ENCODE results near the gene MUC5AC.
"Not testable (repeated sequence)": the region's sequence is repeated elsewhere in the genome, so short reads cannot be mapped to it uniquely, and the experiment has no call there.

The MUC5AC gene

GRCh38 chr11:1163321-1163910 lies 5.7 kb downstream of the MUC5AC start:
- no peak for TF ChIP-seq L3MBTL2 (conservative IDR thresholded peaks at IDR 0.05)
- no peak for TF ChIP-seq ELF4 (IDR thresholded peaks at IDR 0.05)
- TF ChIP-seq FOXM1 (IDR thresholded peaks at IDR 0.05; ENCODE audit: borderline replicate concordance), result no peak
- no peak for TF ChIP-seq TARDBP (IDR thresholded peaks at IDR 0.05)
- no peak for TF ChIP-seq BHLHE40 (IDR thresholded peaks at IDR 0.05; ENCODE audit: borderline replicate concordance)
- TF ChIP-seq FOXA1 (IDR thresholded peaks at IDR 0.05), result no peak
- TF ChIP-seq PKNOX1 (IDR thresholded peaks at IDR 0.05), result no peak
- TF ChIP-seq SP1 (IDR thresholded peaks at IDR 0.05), result no peak
- no peak for TF ChIP-seq LEF1 (IDR thresholded peaks at IDR 0.05; ENCODE audit: borderline replicate concordance)
- TF ChIP-seq HDGF (IDR thresholded peaks at IDR 0.05; ENCODE audit: borderline replicate concordance), result no peak
- no peak for TF ChIP-seq SUZ12 (IDR thresholded peaks at IDR 0.05)
- TF ChIP-seq CTBP1 (IDR thresholded peaks at IDR 0.05; ENCODE audit: borderline replicate concordance), result no peak
- no peak for TF ChIP-seq FOXK2 (IDR thresholded peaks at IDR 0.05)
- TF ChIP-seq ZNF384 (IDR thresholded peaks at IDR 0.05), result no peak
- TF ChIP-seq NFRKB (IDR thresholded peaks at IDR 0.05), result no peak
- no peak for TF ChIP-seq ARNT (IDR thresholded peaks at IDR 0.05)
- ChIA-PET CTCF (no interaction called here), POLR2A (no interaction called here)
- no peak for DNase-seq (ENCODE audit: extremely low spot score)

GRCh38 chr11:1163911-1164735 lies 6.4 kb downstream of the MUC5AC start:
- POLR2A ChIA-PET, result no interaction called here
- CTCF ChIA-PET, result no interaction called here
- no peak for TF ChIP-seq ELF4 (IDR thresholded peaks at IDR 0.05)
- no peak for TF ChIP-seq FOXM1 (IDR thresholded peaks at IDR 0.05; ENCODE audit: borderline replicate concordance)
- TF ChIP-seq SUZ12 (IDR thresholded peaks at IDR 0.05), result no peak
- no peak for TF ChIP-seq SP1 (IDR thresholded peaks at IDR 0.05)
- TF ChIP-seq ZNF384 (IDR thresholded peaks at IDR 0.05), result no peak
- no peak for TF ChIP-seq L3MBTL2 (conservative IDR thresholded peaks at IDR 0.05)
- no peak for TF ChIP-seq ARNT (IDR thresholded peaks at IDR 0.05)
- TF ChIP-seq NFRKB (IDR thresholded peaks at IDR 0.05), result no peak
- no peak for TF ChIP-seq FOXK2 (IDR thresholded peaks at IDR 0.05)
- no peak for TF ChIP-seq FOXA1 (IDR thresholded peaks at IDR 0.05)
- TF ChIP-seq TARDBP (IDR thresholded peaks at IDR 0.05), result no peak
- TF ChIP-seq PKNOX1 (IDR thresholded peaks at IDR 0.05), result no peak
- TF ChIP-seq LEF1 (IDR thresholded peaks at IDR 0.05; ENCODE audit: borderline replicate concordance), result no peak
- no peak for TF ChIP-seq BHLHE40 (IDR thresholded peaks at IDR 0.05; ENCODE audit: borderline replicate concordance)
- TF ChIP-seq CTBP1 (IDR thresholded peaks at IDR 0.05; ENCODE audit: borderline replicate concordance), result no peak
- no peak for DNase-seq (ENCODE audit: extremely low spot score)

- POLR2A ChIA-PET; CTCF ChIA-PET; DNase-seq (ENCODE audit: extremely low spot score): not testable (repeated sequence)
Measured at GRCh38 chr11:1164779-1165255, 7.1 kb downstream of the MUC5AC start.

GRCh38 chr11:1165256-1166041 lies 7.7 kb downstream of the MUC5AC start:
- ChIA-PET CTCF (no interaction called here), POLR2A (no interaction called here)
- TF ChIP-seq LEF1 (IDR thresholded peaks at IDR 0.05; ENCODE audit: borderline replicate concordance), result no peak
- no peak for TF ChIP-seq CTBP1 (IDR thresholded peaks at IDR 0.05; ENCODE audit: borderline replicate concordance)
- TF ChIP-seq FOXM1 (IDR thresholded peaks at IDR 0.05; ENCODE audit: borderline replicate concordance), result no peak
- TF ChIP-seq TARDBP (IDR thresholded peaks at IDR 0.05), result no peak
- TF ChIP-seq FOXK2 (IDR thresholded peaks at IDR 0.05), result no peak
- TF ChIP-seq ZNF384 (IDR thresholded peaks at IDR 0.05), result no peak
- TF ChIP-seq ELF4 (IDR thresholded peaks at IDR 0.05), result no peak
- DNase-seq (ENCODE audit: extremely low spot score), result no peak

GRCh38 chr11:1167256-1167655 lies 9.5 kb downstream of the MUC5AC start:
- DNase-seq (ENCODE audit: extremely low spot score), result no peak
- ChIA-PET POLR2A (no interaction called here), CTCF (no interaction called here)
- no peak for TF ChIP-seq PKNOX1 (IDR thresholded peaks at IDR 0.05)
- TF ChIP-seq FOXA1 (IDR thresholded peaks at IDR 0.05), result no peak
- no peak for TF ChIP-seq ARNT (IDR thresholded peaks at IDR 0.05)
- TF ChIP-seq LEF1 (IDR thresholded peaks at IDR 0.05; ENCODE audit: borderline replicate concordance), result no peak
- TF ChIP-seq BHLHE40 (IDR thresholded peaks at IDR 0.05; ENCODE audit: borderline replicate concordance), result no peak
- TF ChIP-seq TARDBP (IDR thresholded peaks at IDR 0.05), result no peak
- TF ChIP-seq ELF4 (IDR thresholded peaks at IDR 0.05), result no peak
- no peak for TF ChIP-seq SP1 (IDR thresholded peaks at IDR 0.05)
- TF ChIP-seq HDGF (IDR thresholded peaks at IDR 0.05; ENCODE audit: borderline replicate concordance), result no peak
- TF ChIP-seq ZNF384 (IDR thresholded peaks at IDR 0.05), result no peak
- TF ChIP-seq FOXM1 (IDR thresholded peaks at IDR 0.05; ENCODE audit: borderline replicate concordance), result no peak
- no peak for TF ChIP-seq CTBP1 (IDR thresholded peaks at IDR 0.05; ENCODE audit: borderline replicate concordance)

Measured in HEK293T (cell line).